SK-N-SH (cell line): ENCODE data around the gene NHSL1.

Experiments used
- CHD2 ChIP-seq: fragments of 150-350 bp; IDR thresholded peaks from 2 replicates; pipeline ENCODE4 v1.6.1; 2018; ENCODE audit warnings: low read length; ENCODE audit not compliant: partially characterized antibody
- CTCF ChIP-seq: fragments of 200-600 bp; sonication (generic); IDR thresholded peaks from 2 replicates; pipeline ENCODE4 v1.6.1; 2017; ENCODE audit warnings: antibody characterized with exemption, mild to moderate bottlenecking, moderate library complexity
- ELF1 ChIP-seq: IDR thresholded peaks from 2 replicates; pipeline ENCODE4 v1.4.0; 2012
- EP300 ChIP-seq, 2 experiments: IDR thresholded peaks; 2 replicates each; pipeline versions ENCODE4 v1.4.0 to v1.6.1; 2012; ENCODE audit warnings: borderline replicate concordance in 1 of 2, low read depth in 1 of 2, low read length in 1 of 2
- EZH2phosphoT487 ChIP-seq: fragments of 200-600 bp; sonication (generic); IDR thresholded peaks from 2 replicates; pipeline ENCODE4 v1.6.1; 2017; ENCODE audit warnings: low read depth, mixed run types, mild to moderate bottlenecking, antibody characterized with exemption, moderate library complexity, borderline replicate concordance
- MAX ChIP-seq: IDR thresholded peaks from 2 replicates; pipeline ENCODE4 v1.4.0; 2012; ENCODE audit warnings: low read depth
- PBX3 ChIP-seq: IDR thresholded peaks from 2 replicates; pipeline ENCODE4; 2012
- POLR2AphosphoS5 ChIP-seq: IDR thresholded peaks from 2 replicates; pipeline ENCODE4 v1.6.1; 2012; ENCODE audit warnings: low read depth, low read length
- RAD21 ChIP-seq: IDR thresholded peaks from 2 replicates; pipeline ENCODE4 v1.6.1; 2012; ENCODE audit warnings: mild to moderate bottlenecking, low read length
- REST ChIP-seq: IDR thresholded peaks from 2 replicates; pipeline ENCODE4 v1.6.1; 2012; ENCODE audit warnings: mild to moderate bottlenecking, low read depth, low read length, moderate library complexity
- SMC3 ChIP-seq: IDR thresholded peaks from 2 replicates; pipeline ENCODE4 v1.6.1; 2012; ENCODE audit warnings: low read depth, low read length, improper control_type of control experiment
- USF1 ChIP-seq: IDR thresholded peaks from 2 replicates; pipeline ENCODE4 v1.4.0; 2012; ENCODE audit warnings: low read depth, borderline replicate concordance
- YY1 ChIP-seq: IDR thresholded peaks from 2 replicates; pipeline ENCODE4 v1.4.0; 2012; ENCODE audit warnings: low read depth, mild to moderate bottlenecking

GRCh38 chr6:138406443-138406842 is 92.9 kb downstream of the NHSL1 start:
- TF ChIP-seq EP300 (IDR thresholded peaks at IDR 0.05; ENCODE audit: borderline replicate concordance in 1 of 2, low read depth in 1 of 2, low read length in 1 of 2), result no peak
- TF ChIP-seq EZH2phosphoT487, result no peak
- TF ChIP-seq RAD21, result no peak
- no peak for TF ChIP-seq CTCF
- TF ChIP-seq POLR2AphosphoS5, result no peak
- no peak for TF ChIP-seq MAX
- no peak for TF ChIP-seq USF1
- TF ChIP-seq YY1, result no peak
- TF ChIP-seq CHD2, result no peak
- TF ChIP-seq REST, result no peak
- no peak for TF ChIP-seq PBX3
- no peak for TF ChIP-seq SMC3
- TF ChIP-seq ELF1, result no peak
